ENCODE results near the gene BBOX1. TPM values are rescaled to one million over a fixed set of nuclear protein-coding genes. Genes with fewer than 3 reads are reported as not detected.

Gene BBOX1
- total and polyA plus RNA-seq, 5 donors from 2014 or later, result not detected

GRCh38 chr11:27107548-27107947 is 66.9 kb downstream of the BBOX1 start:
- no peak for ATAC-seq (ENCODE audit: low read depth in 2 of 2)
- H3K27me3 Mint-ChIP-seq, result no peaks in the 10 kb centered on the region
- no peaks in the 10 kb centered on the region for H3K27me3 ChIP-seq (ENCODE audit: control insufficient read depth, insufficient read depth, low read length)
- H3K9me3 Mint-ChIP-seq, result peaks cover 0 to 8% (median 4%) of the 10 kb centered on the region in 7 donors
- H3K36me3 ChIP-seq (ENCODE audit: control insufficient read depth, insufficient read depth, low read length), result no peaks in the 10 kb centered on the region
- no peak overlapping the region for H3K4me3 Mint-ChIP-seq
- DNase-seq, result no peak
- no peak overlapping the region for H3K4me3 ChIP-seq (ENCODE audit: low read depth, low read length)
- H3K27ac Mint-ChIP-seq, result no peak overlapping the region
- H3K9me3 ChIP-seq (ENCODE audit: control insufficient read depth in 2 of 2, low read length in 2 of 2), result no peaks in the 10 kb centered on the region
- no peaks in the 10 kb centered on the region for H3K36me3 Mint-ChIP-seq
- no peaks in the 10 kb centered on the region for H3K4me1 ChIP-seq (ENCODE audit: control insufficient read depth, insufficient read depth, low read length, poor library complexity, severe bottlenecking)
- H3K4me1 Mint-ChIP-seq, result no peaks in the 10 kb centered on the region
- no peak overlapping the region for H3K27ac ChIP-seq (ENCODE audit: insufficient read depth, low read length, poor library complexity, severe bottlenecking)

GRCh38 chr11:27108809-27109208 is 68.2 kb downstream of the BBOX1 start:
- H3K27ac Mint-ChIP-seq, result no peak overlapping the region
- H3K4me3 Mint-ChIP-seq, result no peak overlapping the region
- Histone ChIP-seq H3K9me3 (ENCODE audit: control insufficient read depth in 2 of 2, low read length in 2 of 2) (no peaks in the 10 kb centered on the region), H3K4me3 (ENCODE audit: low read depth, low read length) (no peak overlapping the region), H3K27me3 (ENCODE audit: control insufficient read depth, insufficient read depth, low read length) (no peaks in the 10 kb centered on the region), H3K27ac (ENCODE audit: insufficient read depth, low read length, poor library complexity, severe bottlenecking) (no peak overlapping the region), H3K4me1 (ENCODE audit: control insufficient read depth, insufficient read depth, low read length, poor library complexity, severe bottlenecking) (no peaks in the 10 kb centered on the region), H3K36me3 (ENCODE audit: control insufficient read depth, insufficient read depth, low read length) (no peaks in the 10 kb centered on the region)
- H3K36me3 Mint-ChIP-seq, result no peaks in the 10 kb centered on the region
- H3K4me1 Mint-ChIP-seq, result no peaks in the 10 kb centered on the region
- ATAC-seq (ENCODE audit: low read depth in 2 of 2), result no peak
- no peak for DNase-seq
- peaks cover 0 to 8% (median 4%) of the 10 kb centered on the region in 7 donors for H3K9me3 Mint-ChIP-seq
- H3K27me3 Mint-ChIP-seq, result no peaks in the 10 kb centered on the region

GRCh38 chr11:27111896-27112295 is 71.3 kb downstream of the BBOX1 start:
- no peaks in the 10 kb centered on the region for H3K4me1 Mint-ChIP-seq
- DNase-seq (no peak), ATAC-seq (ENCODE audit: low read depth in 2 of 2) (no peak)
- H3K27me3 ChIP-seq (ENCODE audit: control insufficient read depth, insufficient read depth, low read length), result no peaks in the 10 kb centered on the region
- no peak overlapping the region for H3K27ac ChIP-seq (ENCODE audit: insufficient read depth, low read length, poor library complexity, severe bottlenecking)
- no peaks in the 10 kb centered on the region for H3K27me3 Mint-ChIP-seq
- H3K27ac Mint-ChIP-seq, result no peak overlapping the region
- H3K4me3 Mint-ChIP-seq, result no peak overlapping the region
- H3K4me3 ChIP-seq (ENCODE audit: low read depth, low read length), result no peak overlapping the region
- no peaks in the 10 kb centered on the region for H3K36me3 Mint-ChIP-seq
- H3K9me3 Mint-ChIP-seq, result peaks cover 0 to 8% (median 0%) of the 10 kb centered on the region in 7 donors
- no peaks in the 10 kb centered on the region for H3K4me1 ChIP-seq (ENCODE audit: control insufficient read depth, insufficient read depth, low read length, poor library complexity, severe bottlenecking)
- no peaks in the 10 kb centered on the region for H3K36me3 ChIP-seq (ENCODE audit: control insufficient read depth, insufficient read depth, low read length)
- no peaks in the 10 kb centered on the region for H3K9me3 ChIP-seq (ENCODE audit: control insufficient read depth in 2 of 2, low read length in 2 of 2)

GRCh38 chr11:27112946-27113345 is 72.3 kb downstream of the BBOX1 start:
- no peaks in the 10 kb centered on the region for H3K27me3 Mint-ChIP-seq
- H3K4me3 ChIP-seq (ENCODE audit: low read depth, low read length), result no peak overlapping the region
- ATAC-seq (ENCODE audit: low read depth in 2 of 2) (no peak), DNase-seq (no peak)
- no peaks in the 10 kb centered on the region for H3K9me3 ChIP-seq (ENCODE audit: control insufficient read depth in 2 of 2, low read length in 2 of 2)
- no peaks in the 10 kb centered on the region for H3K4me1 ChIP-seq (ENCODE audit: control insufficient read depth, insufficient read depth, low read length, poor library complexity, severe bottlenecking)
- H3K36me3 Mint-ChIP-seq, result no peaks in the 10 kb centered on the region
- no peaks in the 10 kb centered on the region for H3K27me3 ChIP-seq (ENCODE audit: control insufficient read depth, insufficient read depth, low read length)
- H3K4me3 Mint-ChIP-seq, result no peak overlapping the region
- H3K36me3 ChIP-seq (ENCODE audit: control insufficient read depth, insufficient read depth, low read length), result no peaks in the 10 kb centered on the region
- H3K27ac Mint-ChIP-seq, result no peak overlapping the region
- no peak overlapping the region for H3K27ac ChIP-seq (ENCODE audit: insufficient read depth, low read length, poor library complexity, severe bottlenecking)
- no peaks in the 10 kb centered on the region for H3K4me1 Mint-ChIP-seq
- peaks cover 0 to 8% (median 0%) of the 10 kb centered on the region in 7 donors for H3K9me3 Mint-ChIP-seq

- Histone ChIP-seq H3K27ac (ENCODE audit: insufficient read depth, low read length, poor library complexity, severe bottlenecking) (no peak overlapping the region), H3K9me3 (ENCODE audit: control insufficient read depth in 2 of 2, low read length in 2 of 2) (no peaks in the 10 kb centered on the region), H3K27me3 (ENCODE audit: control insufficient read depth, insufficient read depth, low read length) (no peaks in the 10 kb centered on the region), H3K36me3 (ENCODE audit: control insufficient read depth, insufficient read depth, low read length) (no peaks in the 10 kb centered on the region), H3K4me3 (ENCODE audit: low read depth, low read length) (no peak overlapping the region), H3K4me1 (ENCODE audit: control insufficient read depth, insufficient read depth, low read length, poor library complexity, severe bottlenecking) (no peaks in the 10 kb centered on the region)
- H3K36me3 Mint-ChIP-seq, result no peaks in the 10 kb centered on the region
- no peaks in the 10 kb centered on the region for H3K4me1 Mint-ChIP-seq
- ATAC-seq (ENCODE audit: low read depth in 2 of 2) (no peak), DNase-seq (no peak)
- peaks cover 0 to 5% (median 0%) of the 10 kb centered on the region in 7 donors for H3K9me3 Mint-ChIP-seq
- no peak overlapping the region for H3K4me3 Mint-ChIP-seq
- no peaks in the 10 kb centered on the region for H3K27me3 Mint-ChIP-seq
- H3K27ac Mint-ChIP-seq, result no peak overlapping the region
Measured at GRCh38 chr11:27115051-27115650, 74.5 kb downstream of the BBOX1 start.

GRCh38 chr11:27116684-27117083 is 76.1 kb downstream of the BBOX1 start:
- Mint-ChIP-seq H3K4me1 (no peaks in the 10 kb centered on the region), H3K27ac (no peak overlapping the region), H3K27me3 (no peaks in the 10 kb centered on the region), H3K4me3 (no peak overlapping the region), H3K36me3 (no peaks in the 10 kb centered on the region), H3K9me3 (peaks cover 0 to 5% (median 0%) of the 10 kb centered on the region in 7 donors)
- Histone ChIP-seq H3K9me3 (ENCODE audit: control insufficient read depth in 2 of 2, low read length in 2 of 2) (no peaks in the 10 kb centered on the region), H3K27ac (ENCODE audit: insufficient read depth, low read length, poor library complexity, severe bottlenecking) (no peak overlapping the region), H3K4me1 (ENCODE audit: control insufficient read depth, insufficient read depth, low read length, poor library complexity, severe bottlenecking) (no peaks in the 10 kb centered on the region), H3K4me3 (ENCODE audit: low read depth, low read length) (no peak overlapping the region), H3K36me3 (ENCODE audit: control insufficient read depth, insufficient read depth, low read length) (no peaks in the 10 kb centered on the region), H3K27me3 (ENCODE audit: control insufficient read depth, insufficient read depth, low read length) (no peaks in the 10 kb centered on the region)
- ATAC-seq (ENCODE audit: low read depth in 2 of 2), result no peak
- no peak for DNase-seq

GRCh38 chr11:27118371-27118770 is 77.8 kb downstream of the BBOX1 start:
- ATAC-seq (ENCODE audit: low read depth in 2 of 2) (no peak), DNase-seq (no peak)
- no peaks in the 10 kb centered on the region for H3K9me3 ChIP-seq (ENCODE audit: control insufficient read depth in 2 of 2, low read length in 2 of 2)
- H3K4me1 Mint-ChIP-seq, result no peaks in the 10 kb centered on the region
- H3K4me1 ChIP-seq (ENCODE audit: control insufficient read depth, insufficient read depth, low read length, poor library complexity, severe bottlenecking), result no peaks in the 10 kb centered on the region
- no peak overlapping the region for H3K27ac ChIP-seq (ENCODE audit: insufficient read depth, low read length, poor library complexity, severe bottlenecking)
- no peaks in the 10 kb centered on the region for H3K36me3 ChIP-seq (ENCODE audit: control insufficient read depth, insufficient read depth, low read length)
- no peaks in the 10 kb centered on the region for H3K27me3 ChIP-seq (ENCODE audit: control insufficient read depth, insufficient read depth, low read length)
- no peaks in the 10 kb centered on the region for H3K27me3 Mint-ChIP-seq
- no peaks in the 10 kb centered on the region for H3K36me3 Mint-ChIP-seq
- no peak overlapping the region for H3K4me3 Mint-ChIP-seq
- peaks cover 0 to 5% (median 0%) of the 10 kb centered on the region in 7 donors for H3K9me3 Mint-ChIP-seq
- no peak overlapping the region for H3K4me3 ChIP-seq (ENCODE audit: low read depth, low read length)
- H3K27ac Mint-ChIP-seq, result no peak overlapping the region

- H3K4me1 Mint-ChIP-seq, result no peaks in the 10 kb centered on the region
- peaks cover 0 to 5% (median 0%) of the 10 kb centered on the region in 7 donors for H3K9me3 Mint-ChIP-seq
- no peak overlapping the region for H3K27ac Mint-ChIP-seq
- no peak for DNase-seq
- Histone ChIP-seq H3K36me3 (ENCODE audit: control insufficient read depth, insufficient read depth, low read length) (no peaks in the 10 kb centered on the region), H3K9me3 (ENCODE audit: control insufficient read depth in 2 of 2, low read length in 2 of 2) (no peaks in the 10 kb centered on the region), H3K27me3 (ENCODE audit: control insufficient read depth, insufficient read depth, low read length) (no peaks in the 10 kb centered on the region), H3K27ac (ENCODE audit: insufficient read depth, low read length, poor library complexity, severe bottlenecking) (no peak overlapping the region), H3K4me3 (ENCODE audit: low read depth, low read length) (no peak overlapping the region), H3K4me1 (ENCODE audit: control insufficient read depth, insufficient read depth, low read length, poor library complexity, severe bottlenecking) (no peaks in the 10 kb centered on the region)
- H3K36me3 Mint-ChIP-seq, result no peaks in the 10 kb centered on the region
- H3K27me3 Mint-ChIP-seq, result no peaks in the 10 kb centered on the region
- no peak for ATAC-seq (ENCODE audit: low read depth in 2 of 2)
- H3K4me3 Mint-ChIP-seq, result no peak overlapping the region
Measured at GRCh38 chr11:27118949-27119348, 78.3 kb downstream of the BBOX1 start.
